ENCODE results near the gene SLC49A3. TPM values are rescaled to one million over a fixed set of nuclear protein-coding genes. Genes with fewer than 3 reads are reported as not detected.
"Not testable (repeated sequence)": the region's sequence is repeated elsewhere in the genome, so short reads cannot be mapped to it uniquely, and the experiment has no call there.

The SLC49A3 gene
- total and polyA plus RNA-seq, 2 experiments from 2014 or later: 1.3 to 3.7 TPM

GRCh38 chr4:730946-731904 lies 42.3 kb upstream of the SLC49A3 start:
- Mint-ChIP-seq H3K27me3 (ENCODE audit: insufficient read depth, low read depth, poor library complexity) (peaks cover 14% of the 10 kb centered on the region), H3K36me3 (ENCODE audit: low read depth) (peaks cover 44% of the 10 kb centered on the region)
- not testable (repeated sequence) for H3K27me3 ChIP-seq (ENCODE audit: insufficient read depth); H3K4me3 ChIP-seq; H3K9me2 ChIP-seq (ENCODE audit: insufficient read depth); DNase-seq (ENCODE audit: low spot score); H3K4me1 ChIP-seq (ENCODE audit: insufficient read depth); H3K27ac Mint-ChIP-seq; H3K4me3 Mint-ChIP-seq; H3K27ac ChIP-seq (ENCODE audit: low read depth); H2AFZ ChIP-seq; H3K4me1 Mint-ChIP-seq; H3K4me2 ChIP-seq; H3K9me3 Mint-ChIP-seq; H3F3A ChIP-seq (replicated peaks; ENCODE audit: low read depth)
- Histone ChIP-seq H4K20me1 (replicated peaks; ENCODE audit: insufficient read depth) (peaks cover 20% of the 10 kb centered on the region), H3K79me2 (replicated peaks; ENCODE audit: insufficient read depth) (peaks cover 33% of the 10 kb centered on the region), H3K36me3 (ENCODE audit: insufficient read depth) (peaks cover 18% of the 10 kb centered on the region)
- peak; percentile 50 for ATAC-seq

- H3K4me2 ChIP-seq: no peak overlapping the region
- H3F3A ChIP-seq (replicated peaks; ENCODE audit: low read depth): peaks cover 6% of the 10 kb centered on the region; the same call in 1 of the 2 replicates
- Mint-ChIP-seq H3K4me3 (no peak overlapping the region), H3K27me3 (ENCODE audit: insufficient read depth, low read depth, poor library complexity) (peaks cover 10% of the 10 kb centered on the region), H3K4me1 (peaks cover 2% of the 10 kb centered on the region; the same call in 1 of the 3 replicates), H3K36me3 (ENCODE audit: low read depth) (peaks cover 41% of the 10 kb centered on the region), H3K9me3 (no peaks in the 10 kb centered on the region), H3K27ac (no peak overlapping the region)
- H3K27me3 ChIP-seq (ENCODE audit: insufficient read depth): no peaks in the 10 kb centered on the region
- H3K4me1 ChIP-seq (ENCODE audit: insufficient read depth): no peaks in the 10 kb centered on the region
- DNase-seq (ENCODE audit: low spot score): no peak
- H2AFZ ChIP-seq: no peak overlapping the region
- no peaks in the 10 kb centered on the region for H3K9me2 ChIP-seq (ENCODE audit: insufficient read depth)
- peaks cover 22% of the 10 kb centered on the region for H4K20me1 ChIP-seq (replicated peaks; ENCODE audit: insufficient read depth)
- peaks cover 18% of the 10 kb centered on the region for H3K36me3 ChIP-seq (ENCODE audit: insufficient read depth)
- H3K27ac ChIP-seq (ENCODE audit: low read depth): no peak overlapping the region
- peaks cover 38% of the 10 kb centered on the region for H3K79me2 ChIP-seq (replicated peaks; ENCODE audit: insufficient read depth)
- ATAC-seq: no peak
- no peak overlapping the region for H3K4me3 ChIP-seq
- TF ChIP-seq NANOG (IDR thresholded peaks at IDR 0.05; ENCODE audit: borderline replicate concordance) (no peak), EZH2 (IDR thresholded peaks at IDR 0.05; ENCODE audit: low read depth, unreplicated experiment) (no peak), POLR2AphosphoS5 (IDR thresholded peaks at IDR 0.05; ENCODE audit: low read depth) (no peak), CTCF (conservative IDR thresholded peaks at IDR 0.05; ENCODE audit: low read depth in 2 of 2) (no peak), ZNF462 (CRISPR knock-in tag; IDR thresholded peaks at IDR 0.05) (no peak), EZH2phosphoT487 (IDR thresholded peaks at IDR 0.05; ENCODE audit: unreplicated experiment) (no peak), ETS1 (IDR thresholded peaks at IDR 0.05) (no peak), JUNB (IDR thresholded peaks at IDR 0.05; ENCODE audit: unreplicated experiment) (no peak), ZNF114 (CRISPR knock-in tag; IDR thresholded peaks at IDR 0.05) (no peak), ZNF331 (CRISPR knock-in tag; IDR thresholded peaks at IDR 0.05; ENCODE audit: low read depth) (no peak), STAT1 (IDR thresholded peaks at IDR 0.05; ENCODE audit: unreplicated experiment) (no peak)
Measured at GRCh38 chr4:730511-730910, 41.6 kb upstream of the SLC49A3 start.
